ENCODE results near the gene FXYD6.

DNA sequence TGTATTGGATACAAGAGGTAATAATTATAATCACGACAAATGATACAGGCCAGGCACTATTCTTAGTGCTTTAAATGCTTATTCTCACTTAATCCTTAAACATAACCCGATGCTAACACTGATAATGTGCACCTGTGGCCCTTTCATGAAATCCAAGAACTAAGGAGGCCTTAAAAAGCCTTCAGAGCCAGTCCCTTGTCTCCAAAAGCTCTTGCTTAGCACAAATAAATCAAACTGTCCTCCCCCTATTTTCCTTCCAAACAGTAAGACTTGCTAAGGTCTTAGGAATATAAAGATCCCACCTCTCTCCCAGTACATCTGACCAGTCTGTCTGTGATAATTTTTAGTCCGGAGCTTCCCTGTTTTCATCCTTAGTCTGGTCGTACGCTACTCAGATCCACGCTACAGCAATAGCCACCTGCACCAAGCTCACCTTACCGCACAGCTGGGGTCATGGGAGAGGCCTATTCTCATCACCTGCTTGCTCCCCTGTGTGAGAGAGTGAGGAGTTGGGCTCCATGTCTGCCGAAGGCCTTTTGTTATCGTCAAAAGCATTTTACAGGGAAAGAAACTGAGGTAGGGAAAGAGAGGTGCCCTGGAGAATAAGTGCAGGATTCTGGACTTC is 16.9 kb downstream of the FXYD6 start:
- no peak for TF ChIP-seq POLR2A (IDR thresholded peaks at IDR 0.05)
- TF ChIP-seq, protein P1, sequence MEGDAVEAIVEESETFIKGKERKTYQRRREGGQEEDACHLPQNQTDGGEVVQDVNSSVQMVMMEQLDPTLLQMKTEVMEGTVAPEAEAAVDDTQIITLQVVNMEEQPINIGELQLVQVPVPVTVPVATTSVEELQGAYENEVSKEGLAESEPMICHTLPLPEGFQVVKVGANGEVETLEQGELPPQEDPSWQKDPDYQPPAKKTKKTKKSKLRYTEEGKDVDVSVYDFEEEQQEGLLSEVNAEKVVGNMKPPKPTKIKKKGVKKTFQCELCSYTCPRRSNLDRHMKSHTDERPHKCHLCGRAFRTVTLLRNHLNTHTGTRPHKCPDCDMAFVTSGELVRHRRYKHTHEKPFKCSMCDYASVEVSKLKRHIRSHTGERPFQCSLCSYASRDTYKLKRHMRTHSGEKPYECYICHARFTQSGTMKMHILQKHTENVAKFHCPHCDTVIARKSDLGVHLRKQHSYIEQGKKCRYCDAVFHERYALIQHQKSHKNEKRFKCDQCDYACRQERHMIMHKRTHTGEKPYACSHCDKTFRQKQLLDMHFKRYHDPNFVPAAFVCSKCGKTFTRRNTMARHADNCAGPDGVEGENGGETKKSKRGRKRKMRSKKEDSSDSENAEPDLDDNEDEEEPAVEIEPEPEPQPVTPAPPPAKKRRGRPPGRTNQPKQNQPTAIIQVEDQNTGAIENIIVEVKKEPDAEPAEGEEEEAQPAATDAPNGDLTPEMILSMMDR (IDR thresholded peaks at IDR 0.05): no peak
